ENCODE measurements around the gene RHOBTB3. TPM values are rescaled to one million over a fixed set of nuclear protein-coding genes. Genes with fewer than 3 reads are reported as not detected.

The RHOBTB3 gene
- total and polyA plus RNA-seq, 4 donors, result 10.5 to 59.8 (median 39.8) TPM

GRCh38 chr5:95804736-95805539, 73.8 kb downstream of the RHOBTB3 start:
- H3K4me3 ChIP-seq (ENCODE audit: low read depth in 1 of 3, low read length in 3 of 3), result no peak overlapping the region
- H3K4me1 ChIP-seq (ENCODE audit: control insufficient read depth in 4 of 4, insufficient read depth in 4 of 4, low read length in 3 of 4), result peaks cover 14 to 54% (median 47%) of the 10 kb centered on the region in 4 donors
- no peak overlapping the region for H3K9ac ChIP-seq (ENCODE audit: low read depth in 1 of 2, low read length in 2 of 2)
- H3K27me3 ChIP-seq (ENCODE audit: control insufficient read depth in 4 of 4, insufficient read depth in 4 of 4, low read length in 3 of 4), result no peaks in the 10 kb centered on the region
- TF ChIP-seq CTCF (IDR thresholded peaks at IDR 0.05; ENCODE audit: low read depth, low read length, missing input control) (no peak), HNF4A (conservative IDR thresholded peaks at IDR 0.05) (peak; percentile 59 to 90), GABPA (IDR thresholded peaks at IDR 0.05 in 1 of 2, conservative IDR thresholded peaks at IDR 0.05 in 1 of 2) (no peak), ATF3 (IDR thresholded peaks at IDR 0.05) (no peak), FOXA2 (IDR thresholded peaks at IDR 0.05) (no peak), TAF1 (conservative IDR thresholded peaks at IDR 0.05) (no peak), NR2F2 (IDR thresholded peaks at IDR 0.05) (no peak), EGR1 (IDR thresholded peaks at IDR 0.05; ENCODE audit: low read depth in 2 of 2) (no peak), RAD21 (IDR thresholded peaks at IDR 0.05) (no peak), YY1 (IDR thresholded peaks at IDR 0.05) (no peak), JUND (IDR thresholded peaks at IDR 0.05) (no peak), FOXA1 (IDR thresholded peaks at IDR 0.05) (no peak), HNF4G (IDR thresholded peaks at IDR 0.05) (peak; percentile 64), MAX (IDR thresholded peaks at IDR 0.05) (no peak), REST (IDR thresholded peaks at IDR 0.05) (no peak), RXRA (IDR thresholded peaks at IDR 0.05) (peak in 1 of 2 donors; percentile 6), ZBTB33 (IDR thresholded peaks at IDR 0.05) (no peak), SP1 (IDR thresholded peaks at IDR 0.05) (peak; percentile 45)
- WGBS, result 55% methylated on average over 6 of the region's 6 CpGs
- no peak for DNase-seq (ENCODE audit: low spot score)
- peak overlapping the region in 1 of 2 donors; percentile 91 for H3K27ac ChIP-seq (ENCODE audit: low read depth in 1 of 2, low read length in 2 of 2)
- H3K9me3 ChIP-seq (ENCODE audit: control insufficient read depth in 4 of 4, low read length in 3 of 4), result no peaks in the 10 kb centered on the region
- H3K36me3 ChIP-seq (ENCODE audit: control insufficient read depth in 4 of 4, insufficient read depth in 3 of 4, low read depth in 1 of 4, low read length in 3 of 4), result no peaks in the 10 kb centered on the region
